ENCODE results near the gene COL23A1. TPM values are rescaled to one million over a fixed set of nuclear protein-coding genes. Genes with fewer than 3 reads are reported as not detected.

The COL23A1 gene
- 0.21 TPM for total RNA-seq (2013)
- polyA plus RNA-seq (under 1 TPM in 2 of 3 donors, not detected in 1; 0.11 to 0.21 TPM), polyA minus RNA-seq (0.24 and 0.42 TPM in 2 replicates), total RNA-seq (0.17 to 5.1 (median 1.2) reads per million in 11 experiments)

GRCh38 chr5:178590141-178590923 lies at the start of gene COL23A1:
TSS of gene COL23A1 (minus strand) at chr5:178590393.
- peaks cover 24 to 29% (median 25%) of the 10 kb centered on the region in 3 donors for H3K27me3 Mint-ChIP-seq (ENCODE audit: low read depth in 3 of 3)
- peaks cover 5 to 6% of the 10 kb centered on the region in 2 donors for H3K27me3 ChIP-seq (ENCODE audit: control insufficient read depth in 2 of 2, insufficient read depth in 2 of 2, low read length in 2 of 2)

More at GRCh38 chr5:178590141-178590923, at the start of gene COL23A1:
- Mint-ChIP-seq H3K36me3 (peaks cover 13% of the 10 kb centered on the region in 2 donors), H3K9me3 (peaks cover 7 to 16% (median 13%) of the 10 kb centered on the region in 7 donors), H3K4me1 (peaks cover 20% of the 10 kb centered on the region), H3K27ac (peak within 1 kb of the TSS in 2 of 7 donors; percentile 11 to 23), H3K4me3 (peak within 1 kb of the TSS; percentile 78 to 92)
- intact Hi-C loops (cut with micrococcal nuclease), result loop anchor here (2.0 kb wide), 2 partner anchors 308 to 310 kb away; no protein-coding TSS in a partner anchor
- Histone ChIP-seq H3K9me3 (replicated peaks in 1 of 2; ENCODE audit: control insufficient read depth in 1 of 2, insufficient read depth in 1 of 2, low read length in 2 of 2) (peaks cover 3 to 11% of the 10 kb centered on the region in 2 donors), H2AFZ (ENCODE audit: insufficient read depth, low read depth, low read length, poor library complexity, severe bottlenecking) (peak within 1 kb of the TSS; percentile 77), H4K20me1 (ENCODE audit: insufficient read depth, low read length) (no peaks in the 10 kb centered on the region), H3K36me3 (replicated peaks in 1 of 2; ENCODE audit: control insufficient read depth in 1 of 2, insufficient read depth in 2 of 2, low read length in 2 of 2) (peaks cover 0 to 5% of the 10 kb centered on the region in 2 donors), H3K4me1 (ENCODE audit: control insufficient read depth in 1 of 2, insufficient read depth in 2 of 2, low read length in 2 of 2) (peaks cover 19 to 33% of the 10 kb centered on the region in 2 donors), H3K4me2 (replicated peaks; ENCODE audit: extremely low read depth, low read length, poor library complexity, severe bottlenecking) (peak within 1 kb of the TSS; percentile 97), H3K9ac (ENCODE audit: insufficient read depth, low read length, poor library complexity, severe bottlenecking) (peak within 1 kb of the TSS; percentile 27), H3K79me2 (ENCODE audit: insufficient read depth, low read length) (peaks cover 4% of the 10 kb centered on the region), H3K4me3 (replicated peaks in 1 of 3; ENCODE audit: low read depth in 2 of 3, low read length in 3 of 3) (peak within 1 kb of the TSS; percentile 23 to 80 (median 51)), H3K27ac (ENCODE audit: low read depth in 1 of 2, low read length in 2 of 2) (no peak within 1 kb of the TSS)
- peak; percentile 25 to 49 (median 33) for DNase-seq
- under 1% methylated on average over 77 of the region's 78 CpGs for WGBS (ENCODE audit: insufficient coverage)
- TF ChIP-seq CTCF (IDR thresholded peaks at IDR 0.05), result peak; percentile 75
